GM12878 (cell line): ENCODE results near the gene KIF20B. TPM values are rescaled to one million over a fixed set of nuclear protein-coding genes. Genes with fewer than 3 reads are reported as not detected.

Source experiments
- BACH1 ChIP-seq: fragments of 450-650 bp; IDR thresholded peaks from 2 replicates; pipeline ENCODE4 v1.6.1; 2017; ENCODE audit warnings: mild to moderate bottlenecking, borderline replicate concordance
- BMI1 ChIP-seq: fragments of 450-650 bp; IDR thresholded peaks from 2 replicates; pipeline ENCODE4 v1.6.1; 2016; ENCODE audit warnings: mild to moderate bottlenecking, moderate library complexity, borderline replicate concordance
- ETV6 ChIP-seq, 2 experiments: fragments of 450-650 bp in 1 of 2; IDR thresholded peaks in 1 of 2; conservative IDR thresholded peaks in 1 of 2; 2 replicates each; pipeline ENCODE4 v1.6.1; 2014; ENCODE audit warnings: antibody characterized with exemption in 1 of 2, borderline replicate concordance in 1 of 2, low read depth in 1 of 2, mild to moderate bottlenecking in 1 of 2, moderate library complexity in 1 of 2
- FOXK2 ChIP-seq: fragments of 450-650 bp; IDR thresholded peaks from 2 replicates; pipeline ENCODE4 v1.6.1; 2017; ENCODE audit warnings: mild to moderate bottlenecking, moderate library complexity
- LARP7 ChIP-seq: fragments of 450-650 bp; IDR thresholded peaks from 2 replicates; pipeline ENCODE4 v1.6.1; 2017; ENCODE audit warnings: mild to moderate bottlenecking
- MEF2A ChIP-seq: IDR thresholded peaks from 2 replicates; pipeline ENCODE4 v1.6.1; 2011; ENCODE audit warnings: low read depth, mild to moderate bottlenecking, low read length, moderate library complexity; ENCODE audit not compliant: insufficient read depth
- MEF2B ChIP-seq: fragments of 450-650 bp; IDR thresholded peaks from 2 replicates; pipeline ENCODE4 v1.6.1; 2018; ENCODE audit warnings: mild to moderate bottlenecking, moderate library complexity; ENCODE audit not compliant: partially characterized antibody, poor library complexity, severe bottlenecking
- MTA2 ChIP-seq: fragments of 450-650 bp; IDR thresholded peaks from 2 replicates; pipeline ENCODE4 v1.6.1; 2016; ENCODE audit warnings: low read depth, mild to moderate bottlenecking, moderate library complexity
- NR2C2 ChIP-seq: IDR thresholded peaks from 2 replicates; pipeline ENCODE4 v1.6.1; 2011; ENCODE audit warnings: borderline replicate concordance, low read depth; ENCODE audit not compliant: control insufficient read depth, insufficient read length
- SP1 ChIP-seq: IDR thresholded peaks from one replicate; pipeline ENCODE4 v1.6.1; 2011; ENCODE audit warnings: low read depth, low read length
- polyA plus RNA-seq, 11 experiments: library from polyadenylated mRNA; depleted of rRNA in 4 of 11; unstranded in 6 of 11; stranded (reverse) in 5 of 11; fragments of >200 nt; fragmentation: Nextera tagmentation in 4 of 11; fragmentation: Illumina TruSeq in 1 of 11; extraction: Ambion mirVana in 4 of 11; extraction: Trizol in 1 of 11; gene quantifications; 1 replicate in 1 of 11; 2 replicates in 10 of 11; pipeline versions ENCODE4 v1.2.1 to v1.2.3, GENCODE V29; 2011 to 2016; ENCODE audit warnings: inconsistent platforms in 2 of 11, missing spikeins in 2 of 11, low read depth in 1 of 11
- total RNA-seq, 4 experiments: library from RNA; depleted of rRNA in 3 of 4; stranded (reverse); fragments of >200 nt in 3 of 4; fragmentation: Illumina TruSeq in 1 of 4; extraction: Trizol in 1 of 4; gene quantifications; 2 replicates each; pipeline versions ENCODE4 v1.2.1 to v1.2.3, GENCODE V29; 2013 to 2021
- TF ChIP-seq, protein P1 (sequence below): fragments of 450-650 bp; IDR thresholded peaks from 2 replicates; pipeline ENCODE4 v1.6.1; 2016; ENCODE audit warnings: mild to moderate bottlenecking, moderate library complexity, borderline replicate concordance
- TF ChIP-seq, protein P2 (sequence below): IDR thresholded peaks from 2 replicates; pipeline ENCODE4 v1.6.1; 2011; ENCODE audit warnings: low read depth, mild to moderate bottlenecking, low read length, moderate library complexity, borderline replicate concordance; ENCODE audit errors: extremely low read depth
- TF ChIP-seq, protein P3 (sequence below): fragments of 450-650 bp; IDR thresholded peaks from 2 replicates; pipeline ENCODE4 v1.6.1; 2018; ENCODE audit warnings: mild to moderate bottlenecking, low read depth, moderate library complexity; ENCODE audit not compliant: partially characterized antibody
- TF ChIP-seq, protein P4 (sequence below): IDR thresholded peaks from 2 replicates; pipeline ENCODE4 v1.6.1; 2012; ENCODE audit warnings: low read depth, low read length, improper control_type of control experiment
- TF ChIP-seq, protein P5 (sequence below): IDR thresholded peaks from 2 replicates; pipeline ENCODE4 v1.6.1; 2012; ENCODE audit warnings: low read length, inconsistent platforms

The KIF20B gene
- total and polyA plus RNA-seq, 10 of the 15 experiments (the other 5 are each of a cell fraction or from before 2014, with no cell fraction given), result 15.6 to 67.7 (median 44.3) TPM

DNA sequence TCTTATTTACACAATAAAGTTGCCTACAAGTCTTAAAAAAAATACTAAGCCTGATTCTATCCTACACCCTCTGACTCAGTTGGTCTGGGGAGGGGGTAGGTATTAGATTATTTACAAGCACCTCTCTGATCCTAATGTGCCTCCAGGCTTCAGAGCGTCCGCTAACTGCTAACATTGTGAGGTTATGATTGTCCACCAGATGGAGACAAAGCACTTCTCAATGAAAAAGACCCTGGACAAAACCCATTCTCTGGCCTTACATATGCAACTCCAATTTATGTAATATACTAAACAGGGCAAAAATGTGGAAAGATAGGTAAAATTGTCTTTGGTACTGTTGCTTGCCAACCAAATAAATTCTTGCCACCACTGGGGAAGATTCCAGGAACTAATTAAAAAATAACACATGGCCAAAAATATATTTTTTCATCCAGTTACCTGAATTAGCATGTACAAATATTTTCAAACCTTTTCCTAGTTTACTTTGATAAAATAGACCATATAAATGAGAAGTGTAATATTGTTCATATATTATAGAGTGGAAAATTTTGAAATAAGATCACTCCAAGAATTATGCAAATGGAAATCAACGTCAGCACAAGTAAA is 92.4 kb downstream of the KIF20B start (continued):
- TF ChIP-seq, protein P1, sequence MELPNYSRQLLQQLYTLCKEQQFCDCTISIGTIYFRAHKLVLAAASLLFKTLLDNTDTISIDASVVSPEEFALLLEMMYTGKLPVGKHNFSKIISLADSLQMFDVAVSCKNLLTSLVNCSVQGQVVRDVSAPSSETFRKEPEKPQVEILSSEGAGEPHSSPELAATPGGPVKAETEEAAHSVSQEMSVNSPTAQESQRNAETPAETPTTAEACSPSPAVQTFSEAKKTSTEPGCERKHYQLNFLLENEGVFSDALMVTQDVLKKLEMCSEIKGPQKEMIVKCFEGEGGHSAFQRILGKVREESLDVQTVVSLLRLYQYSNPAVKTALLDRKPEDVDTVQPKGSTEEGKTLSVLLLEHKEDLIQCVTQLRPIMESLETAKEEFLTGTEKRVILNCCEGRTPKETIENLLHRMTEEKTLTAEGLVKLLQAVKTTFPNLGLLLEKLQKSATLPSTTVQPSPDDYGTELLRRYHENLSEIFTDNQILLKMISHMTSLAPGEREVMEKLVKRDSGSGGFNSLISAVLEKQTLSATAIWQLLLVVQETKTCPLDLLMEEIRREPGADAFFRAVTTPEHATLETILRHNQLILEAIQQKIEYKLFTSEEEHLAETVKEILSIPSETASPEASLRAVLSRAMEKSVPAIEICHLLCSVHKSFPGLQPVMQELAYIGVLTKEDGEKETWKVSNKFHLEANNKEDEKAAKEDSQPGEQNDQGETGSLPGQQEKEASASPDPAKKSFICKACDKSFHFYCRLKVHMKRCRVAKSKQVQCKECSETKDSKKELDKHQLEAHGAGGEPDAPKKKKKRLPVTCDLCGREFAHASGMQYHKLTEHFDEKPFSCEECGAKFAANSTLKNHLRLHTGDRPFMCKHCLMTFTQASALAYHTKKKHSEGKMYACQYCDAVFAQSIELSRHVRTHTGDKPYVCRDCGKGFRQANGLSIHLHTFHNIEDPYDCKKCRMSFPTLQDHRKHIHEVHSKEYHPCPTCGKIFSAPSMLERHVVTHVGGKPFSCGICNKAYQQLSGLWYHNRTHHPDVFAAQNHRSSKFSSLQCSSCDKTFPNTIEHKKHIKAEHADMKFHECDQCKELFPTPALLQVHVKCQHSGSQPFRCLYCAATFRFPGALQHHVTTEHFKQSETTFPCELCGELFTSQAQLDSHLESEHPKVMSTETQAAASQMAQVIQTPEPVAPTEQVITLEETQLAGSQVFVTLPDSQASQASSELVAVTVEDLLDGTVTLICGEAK, result no peak
- TF ChIP-seq, protein P2, sequence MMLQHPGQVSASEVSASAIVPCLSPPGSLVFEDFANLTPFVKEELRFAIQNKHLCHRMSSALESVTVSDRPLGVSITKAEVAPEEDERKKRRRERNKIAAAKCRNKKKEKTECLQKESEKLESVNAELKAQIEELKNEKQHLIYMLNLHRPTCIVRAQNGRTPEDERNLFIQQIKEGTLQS, result no peak
- TF ChIP-seq BMI1 (no peak), LARP7 (no peak), NR2C2 (no peak), MEF2B (no peak), MEF2A (0 out of 2 replicates have a peak, but pooled peaks have one; percentile 12), FOXK2 (no peak), BACH1 (no peak), SP1 (no peak), ETV6 (conservative IDR thresholded peaks at IDR 0.05 in 1 of 2, IDR thresholded peaks at IDR 0.05 in 1 of 2; ENCODE audit: borderline replicate concordance in 1 of 2, low read depth in 1 of 2) (no peak), MTA2 (no peak)
- TF ChIP-seq, protein P3, sequence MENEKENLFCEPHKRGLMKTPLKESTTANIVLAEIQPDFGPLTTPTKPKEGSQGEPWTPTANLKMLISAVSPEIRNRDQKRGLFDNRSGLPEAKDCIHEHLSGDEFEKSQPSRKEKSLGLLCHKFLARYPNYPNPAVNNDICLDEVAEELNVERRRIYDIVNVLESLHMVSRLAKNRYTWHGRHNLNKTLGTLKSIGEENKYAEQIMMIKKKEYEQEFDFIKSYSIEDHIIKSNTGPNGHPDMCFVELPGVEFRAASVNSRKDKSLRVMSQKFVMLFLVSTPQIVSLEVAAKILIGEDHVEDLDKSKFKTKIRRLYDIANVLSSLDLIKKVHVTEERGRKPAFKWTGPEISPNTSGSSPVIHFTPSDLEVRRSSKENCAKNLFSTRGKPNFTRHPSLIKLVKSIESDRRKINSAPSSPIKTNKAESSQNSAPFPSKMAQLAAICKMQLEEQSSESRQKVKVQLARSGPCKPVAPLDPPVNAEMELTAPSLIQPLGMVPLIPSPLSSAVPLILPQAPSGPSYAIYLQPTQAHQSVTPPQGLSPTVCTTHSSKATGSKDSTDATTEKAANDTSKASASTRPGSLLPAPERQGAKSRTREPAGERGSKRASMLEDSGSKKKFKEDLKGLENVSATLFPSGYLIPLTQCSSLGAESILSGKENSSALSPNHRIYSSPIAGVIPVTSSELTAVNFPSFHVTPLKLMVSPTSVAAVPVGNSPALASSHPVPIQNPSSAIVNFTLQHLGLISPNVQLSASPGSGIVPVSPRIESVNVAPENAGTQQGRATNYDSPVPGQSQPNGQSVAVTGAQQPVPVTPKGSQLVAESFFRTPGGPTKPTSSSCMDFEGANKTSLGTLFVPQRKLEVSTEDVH, result no peak
- TF ChIP-seq, protein P4, sequence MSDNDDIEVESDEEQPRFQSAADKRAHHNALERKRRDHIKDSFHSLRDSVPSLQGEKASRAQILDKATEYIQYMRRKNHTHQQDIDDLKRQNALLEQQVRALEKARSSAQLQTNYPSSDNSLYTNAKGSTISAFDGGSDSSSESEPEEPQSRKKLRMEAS, result no peak
- TF ChIP-seq, protein P5, sequence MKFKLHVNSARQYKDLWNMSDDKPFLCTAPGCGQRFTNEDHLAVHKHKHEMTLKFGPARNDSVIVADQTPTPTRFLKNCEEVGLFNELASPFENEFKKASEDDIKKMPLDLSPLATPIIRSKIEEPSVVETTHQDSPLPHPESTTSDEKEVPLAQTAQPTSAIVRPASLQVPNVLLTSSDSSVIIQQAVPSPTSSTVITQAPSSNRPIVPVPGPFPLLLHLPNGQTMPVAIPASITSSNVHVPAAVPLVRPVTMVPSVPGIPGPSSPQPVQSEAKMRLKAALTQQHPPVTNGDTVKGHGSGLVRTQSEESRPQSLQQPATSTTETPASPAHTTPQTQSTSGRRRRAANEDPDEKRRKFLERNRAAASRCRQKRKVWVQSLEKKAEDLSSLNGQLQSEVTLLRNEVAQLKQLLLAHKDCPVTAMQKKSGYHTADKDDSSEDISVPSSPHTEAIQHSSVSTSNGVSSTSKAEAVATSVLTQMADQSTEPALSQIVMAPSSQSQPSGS, result no peak
